ENCODE measurements around the gene DNAH6.
"Not testable (repeated sequence)": the region's sequence is repeated elsewhere in the genome, so short reads cannot be mapped to it uniquely, and the experiment has no call there.

DNAH6 gene

GRCh38 chr2:84771251-84771650 is 255.0 kb downstream of the DNAH6 start:
- Histone ChIP-seq H3K27me3 (ENCODE audit: control insufficient read depth, insufficient read depth, low read length) (no peaks in the 10 kb centered on the region), H3K4me1 (ENCODE audit: control insufficient read depth, insufficient read depth, low read length) (no peaks in the 10 kb centered on the region), H3K36me3 (ENCODE audit: control insufficient read depth, insufficient read depth, low read length) (no peaks in the 10 kb centered on the region), H3K4me3 (ENCODE audit: low read depth, low read length) (no peak overlapping the region), H3K9me3 (ENCODE audit: control insufficient read depth, insufficient read depth, low read length) (no peaks in the 10 kb centered on the region), H3K9ac (ENCODE audit: low read depth, low read length) (no peak overlapping the region)

- not testable (repeated sequence) for H3K9me3 ChIP-seq (ENCODE audit: control insufficient read depth, insufficient read depth, low read length); H3K27me3 ChIP-seq (ENCODE audit: control insufficient read depth, insufficient read depth, low read length); H3K4me3 ChIP-seq (ENCODE audit: low read depth, low read length); H3K4me1 ChIP-seq (ENCODE audit: control insufficient read depth, insufficient read depth, low read length); H3K36me3 ChIP-seq (ENCODE audit: control insufficient read depth, insufficient read depth, low read length); H3K9ac ChIP-seq (ENCODE audit: low read depth, low read length)
These were observed 257.3 kb downstream of the DNAH6 start for GRCh38 chr2:84773562-84773961.

DNA sequence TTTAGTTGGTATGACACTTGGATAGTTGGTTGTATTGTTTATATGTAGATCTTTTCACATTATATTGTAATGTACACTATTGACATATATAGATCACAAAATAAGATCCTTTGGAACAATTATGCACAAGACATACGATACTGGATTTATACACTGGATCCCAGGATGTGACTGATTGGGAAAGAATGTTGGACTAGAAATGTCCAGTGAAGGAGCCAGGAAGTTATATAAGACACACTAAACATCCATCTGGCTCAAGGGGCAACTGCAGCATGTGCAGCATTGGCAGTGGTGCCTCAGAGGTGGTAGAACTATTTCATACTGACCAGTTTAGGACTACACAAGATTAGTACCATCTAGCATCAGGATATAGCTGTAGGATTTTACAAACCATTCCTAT is 259.7 kb downstream of the DNAH6 start:
- H3K9ac ChIP-seq (ENCODE audit: low read depth, low read length), result no peak overlapping the region
- H3K4me3 ChIP-seq (ENCODE audit: low read depth, low read length), result no peak overlapping the region
- H3K36me3 ChIP-seq (ENCODE audit: control insufficient read depth, insufficient read depth, low read length), result no peaks in the 10 kb centered on the region
- no peaks in the 10 kb centered on the region for H3K9me3 ChIP-seq (ENCODE audit: control insufficient read depth, insufficient read depth, low read length)
- no peaks in the 10 kb centered on the region for H3K4me1 ChIP-seq (ENCODE audit: control insufficient read depth, insufficient read depth, low read length)
- H3K27me3 ChIP-seq (ENCODE audit: control insufficient read depth, insufficient read depth, low read length), result no peaks in the 10 kb centered on the region

DNA sequence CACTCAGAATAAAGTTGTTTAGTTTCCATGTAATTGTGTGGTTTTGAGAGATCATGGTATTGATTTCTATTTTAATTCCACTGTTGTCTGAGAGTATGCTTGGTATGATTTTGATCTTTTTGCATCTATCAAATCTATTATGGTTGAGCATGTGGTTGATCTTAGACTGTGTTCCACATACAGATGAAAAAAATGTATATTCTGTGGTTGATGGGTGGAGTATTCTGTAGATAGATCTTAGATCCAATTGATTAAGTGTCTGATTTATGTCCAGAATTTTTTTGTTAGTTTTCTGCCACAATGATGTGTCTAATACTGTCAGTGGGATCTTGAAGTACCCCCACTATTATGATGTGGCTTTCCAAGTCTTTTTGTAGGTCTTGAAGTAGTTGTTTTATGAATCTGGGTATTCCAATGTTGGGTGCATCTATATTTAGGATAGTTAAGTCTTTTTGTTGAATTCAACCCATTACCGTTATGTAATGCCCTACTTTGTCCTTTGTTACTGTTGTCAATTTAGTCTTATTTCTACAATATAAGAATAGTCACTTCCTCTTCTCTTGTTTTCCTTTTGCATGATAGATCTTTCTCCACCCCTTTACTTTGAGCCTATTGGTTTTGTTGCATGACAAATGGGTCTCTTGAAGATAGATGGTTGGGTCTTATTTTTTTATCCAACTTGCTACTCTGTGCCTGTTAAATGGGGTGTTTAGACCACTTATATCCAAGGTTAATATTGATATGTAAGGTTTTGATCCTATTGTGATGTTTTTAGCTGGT is 262.8 kb downstream of the DNAH6 start:
- Histone ChIP-seq H3K4me3 (ENCODE audit: low read depth, low read length) (no peak overlapping the region), H3K9me3 (ENCODE audit: control insufficient read depth, insufficient read depth, low read length) (no peaks in the 10 kb centered on the region), H3K36me3 (ENCODE audit: control insufficient read depth, insufficient read depth, low read length) (no peaks in the 10 kb centered on the region), H3K4me1 (ENCODE audit: control insufficient read depth, insufficient read depth, low read length) (no peaks in the 10 kb centered on the region), H3K27me3 (ENCODE audit: control insufficient read depth, insufficient read depth, low read length) (no peaks in the 10 kb centered on the region), H3K9ac (ENCODE audit: low read depth, low read length) (no peak overlapping the region)

DNA sequence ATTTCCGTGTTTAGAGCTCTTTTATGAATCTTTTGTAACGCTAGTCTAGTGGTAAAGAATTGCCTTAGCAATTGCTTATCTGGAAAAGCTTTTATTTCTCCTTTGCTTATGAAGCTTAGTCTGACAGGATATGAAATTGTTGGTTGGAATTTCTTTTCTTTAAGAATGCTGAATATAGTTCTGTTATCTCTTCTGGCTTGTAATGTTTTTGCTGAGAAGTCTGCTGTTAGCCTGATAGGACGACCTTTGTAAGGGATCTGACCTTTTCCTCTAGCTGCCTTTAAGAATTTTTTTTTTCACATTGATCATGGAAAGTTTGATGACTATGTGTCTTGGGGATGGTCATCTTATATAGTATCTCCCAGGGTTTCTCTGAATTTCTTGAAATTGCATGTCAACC is 263.5 kb downstream of the DNAH6 start:
- no peaks in the 10 kb centered on the region for H3K4me1 ChIP-seq (ENCODE audit: control insufficient read depth, insufficient read depth, low read length)
- no peak overlapping the region for H3K4me3 ChIP-seq (ENCODE audit: low read depth, low read length)
- H3K27me3 ChIP-seq (ENCODE audit: control insufficient read depth, insufficient read depth, low read length), result no peaks in the 10 kb centered on the region
- H3K9me3 ChIP-seq (ENCODE audit: control insufficient read depth, insufficient read depth, low read length), result no peaks in the 10 kb centered on the region
- H3K36me3 ChIP-seq (ENCODE audit: control insufficient read depth, insufficient read depth, low read length), result no peaks in the 10 kb centered on the region
- H3K9ac ChIP-seq (ENCODE audit: low read depth, low read length), result no peak overlapping the region

DNA sequence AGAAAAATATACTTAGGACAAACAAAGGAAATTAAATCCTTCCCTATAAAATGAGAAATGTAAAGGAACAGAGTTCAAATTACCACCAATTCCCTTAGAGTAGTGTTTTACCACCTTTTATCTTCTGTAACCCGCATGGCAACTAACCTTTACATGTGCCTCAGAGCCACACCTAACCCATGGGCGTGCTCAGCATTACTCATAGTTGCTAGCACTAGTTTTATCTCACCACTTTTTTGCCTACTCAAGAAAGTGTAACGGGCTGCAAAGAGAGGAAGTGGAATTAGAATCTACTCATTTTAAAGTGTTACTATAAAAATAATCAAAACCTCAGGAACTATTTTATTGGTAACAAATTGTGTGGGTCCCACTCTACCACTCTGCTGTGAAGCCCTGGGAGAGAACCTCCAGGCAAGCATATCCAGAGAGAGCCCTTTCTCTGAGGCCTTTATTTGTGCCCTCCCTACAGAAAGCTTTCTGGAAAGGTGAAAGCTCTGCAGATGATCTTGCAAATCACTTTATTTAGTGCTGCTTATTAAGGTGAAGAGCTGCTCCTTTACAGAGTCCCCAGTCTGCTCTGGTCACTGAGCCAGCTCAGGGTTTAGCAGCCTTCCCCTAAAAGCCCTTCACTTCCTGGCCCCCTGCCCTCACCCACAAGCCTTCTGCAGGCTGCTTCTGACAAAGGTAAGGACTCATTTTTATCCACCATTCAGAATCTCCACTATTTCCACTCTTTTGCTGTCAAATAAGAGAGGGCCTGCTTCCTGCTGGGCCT is 265.8 kb downstream of the DNAH6 start:
- H3K9ac ChIP-seq (ENCODE audit: low read depth, low read length), result no peak overlapping the region
- no peaks in the 10 kb centered on the region for H3K9me3 ChIP-seq (ENCODE audit: control insufficient read depth, insufficient read depth, low read length)
- H3K27me3 ChIP-seq (ENCODE audit: control insufficient read depth, insufficient read depth, low read length), result no peaks in the 10 kb centered on the region
- no peaks in the 10 kb centered on the region for H3K4me1 ChIP-seq (ENCODE audit: control insufficient read depth, insufficient read depth, low read length)
- H3K36me3 ChIP-seq (ENCODE audit: control insufficient read depth, insufficient read depth, low read length), result no peaks in the 10 kb centered on the region
- H3K4me3 ChIP-seq (ENCODE audit: low read depth, low read length), result no peak overlapping the region

GRCh38 chr2:84782717-84783442 is 266.6 kb downstream of the DNAH6 start:
- Histone ChIP-seq H3K9me3 (ENCODE audit: control insufficient read depth, insufficient read depth, low read length) (no peaks in the 10 kb centered on the region), H3K27me3 (ENCODE audit: control insufficient read depth, insufficient read depth, low read length) (no peaks in the 10 kb centered on the region), H3K4me1 (ENCODE audit: control insufficient read depth, insufficient read depth, low read length) (no peaks in the 10 kb centered on the region), H3K4me3 (ENCODE audit: low read depth, low read length) (no peak overlapping the region), H3K9ac (ENCODE audit: low read depth, low read length) (no peak overlapping the region), H3K36me3 (ENCODE audit: control insufficient read depth, insufficient read depth, low read length) (no peaks in the 10 kb centered on the region)

GRCh38 chr2:84785950-84786349 is 269.7 kb downstream of the DNAH6 start:
- H3K9me3 ChIP-seq (ENCODE audit: control insufficient read depth, insufficient read depth, low read length), result no peaks in the 10 kb centered on the region
- H3K4me3 ChIP-seq (ENCODE audit: low read depth, low read length), result no peak overlapping the region
- H3K9ac ChIP-seq (ENCODE audit: low read depth, low read length), result no peak overlapping the region
- H3K36me3 ChIP-seq (ENCODE audit: control insufficient read depth, insufficient read depth, low read length), result no peaks in the 10 kb centered on the region
- no peaks in the 10 kb centered on the region for H3K27me3 ChIP-seq (ENCODE audit: control insufficient read depth, insufficient read depth, low read length)
- H3K4me1 ChIP-seq (ENCODE audit: control insufficient read depth, insufficient read depth, low read length), result no peaks in the 10 kb centered on the region

DNA sequence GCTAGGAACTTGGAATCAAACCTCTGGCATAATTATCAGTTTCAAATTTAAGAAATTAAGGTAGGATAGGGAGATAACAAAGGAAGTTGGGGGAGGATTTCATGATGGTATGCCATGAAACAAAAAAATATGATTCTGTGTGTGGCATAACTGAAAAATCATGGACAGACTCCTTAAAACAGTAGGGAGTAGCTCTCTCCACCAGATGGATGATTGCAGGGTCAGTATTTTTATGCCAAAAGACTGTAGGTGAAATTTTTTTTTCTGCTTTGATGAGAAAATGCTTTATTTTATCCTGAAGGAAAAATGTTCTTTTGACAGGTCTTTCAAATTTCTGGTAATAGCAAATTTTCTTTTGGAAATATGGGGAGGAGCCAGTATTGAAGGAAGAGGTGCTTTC is 270.3 kb downstream of the DNAH6 start:
- Histone ChIP-seq H3K9ac (ENCODE audit: low read depth, low read length) (no peak overlapping the region), H3K4me3 (ENCODE audit: low read depth, low read length) (no peak overlapping the region), H3K4me1 (ENCODE audit: control insufficient read depth, insufficient read depth, low read length) (no peaks in the 10 kb centered on the region), H3K9me3 (ENCODE audit: control insufficient read depth, insufficient read depth, low read length) (no peaks in the 10 kb centered on the region), H3K27me3 (ENCODE audit: control insufficient read depth, insufficient read depth, low read length) (no peaks in the 10 kb centered on the region), H3K36me3 (ENCODE audit: control insufficient read depth, insufficient read depth, low read length) (no peaks in the 10 kb centered on the region)

DNA sequence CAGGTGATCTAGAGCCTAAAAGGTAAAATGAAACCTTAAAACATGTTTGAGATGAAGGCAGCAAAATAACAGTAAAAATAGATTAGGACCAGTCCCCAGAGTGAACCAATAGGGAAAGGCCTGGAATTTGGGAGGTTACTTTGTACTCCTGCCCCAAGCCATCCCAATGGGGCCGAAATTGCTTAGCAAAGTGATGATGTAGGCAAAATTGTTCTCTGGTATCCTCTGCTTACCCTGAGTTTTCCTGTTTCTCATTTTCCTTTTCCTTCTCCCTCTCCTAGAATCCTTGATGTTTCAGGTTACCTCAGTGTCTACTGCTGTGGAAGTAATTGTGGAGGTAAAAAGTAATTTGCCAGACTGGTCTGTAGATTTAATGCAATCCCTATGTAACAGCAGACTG is 271.7 kb downstream of the DNAH6 start:
- Histone ChIP-seq H3K27me3 (ENCODE audit: control insufficient read depth, insufficient read depth, low read length) (no peaks in the 10 kb centered on the region), H3K36me3 (ENCODE audit: control insufficient read depth, insufficient read depth, low read length) (no peaks in the 10 kb centered on the region), H3K4me1 (ENCODE audit: control insufficient read depth, insufficient read depth, low read length) (no peaks in the 10 kb centered on the region), H3K4me3 (ENCODE audit: low read depth, low read length) (no peak overlapping the region), H3K9ac (ENCODE audit: low read depth, low read length) (no peak overlapping the region), H3K9me3 (ENCODE audit: control insufficient read depth, insufficient read depth, low read length) (no peaks in the 10 kb centered on the region)

DNA sequence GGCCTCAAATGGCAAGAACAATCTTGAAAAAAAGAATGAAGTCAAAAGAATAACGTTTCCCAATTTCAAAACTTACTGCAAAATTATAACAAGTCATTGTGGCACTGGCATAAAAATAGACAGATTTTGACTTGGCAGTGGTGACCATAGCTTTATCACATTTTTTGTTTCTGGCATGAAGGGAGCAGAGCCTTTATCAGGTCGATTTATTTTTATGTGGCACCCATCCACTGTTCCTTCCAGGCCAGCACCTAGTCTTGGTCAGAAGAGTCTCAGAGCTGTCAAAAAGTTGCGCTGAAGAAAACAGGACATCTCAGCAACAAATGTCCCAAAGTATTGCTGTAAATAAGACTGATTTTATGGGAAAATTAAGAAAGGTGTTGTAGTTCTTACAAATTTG is 272.2 kb downstream of the DNAH6 start:
- Histone ChIP-seq H3K9ac (ENCODE audit: low read depth, low read length) (no peak overlapping the region), H3K36me3 (ENCODE audit: control insufficient read depth, insufficient read depth, low read length) (no peaks in the 10 kb centered on the region), H3K4me1 (ENCODE audit: control insufficient read depth, insufficient read depth, low read length) (no peaks in the 10 kb centered on the region), H3K9me3 (ENCODE audit: control insufficient read depth, insufficient read depth, low read length) (no peaks in the 10 kb centered on the region), H3K4me3 (ENCODE audit: low read depth, low read length) (no peak overlapping the region), H3K27me3 (ENCODE audit: control insufficient read depth, insufficient read depth, low read length) (no peaks in the 10 kb centered on the region)
